HepG2 (cell line): Measurements from ENCODE around the gene ZBTB22. TPM values are rescaled to one million over a fixed set of nuclear protein-coding genes. Genes with fewer than 3 reads are reported as not detected.

ENCODE experiments used
- BRCA1 ChIP-seq: sonication (generic); formaldehyde crosslinking; IDR thresholded peaks from 2 replicates; pipeline ENCODE4 v1.4.0; 2020; ENCODE audit warnings: missing genetic modification reagents
- DDIT3 ChIP-seq: sonication (generic); formaldehyde crosslinking; IDR thresholded peaks from 2 replicates; pipeline ENCODE4 v1.4.0; 2020; ENCODE audit warnings: mild to moderate bottlenecking, missing genetic modification reagents
- GABPA ChIP-seq, 2 experiments: IDR thresholded peaks; 2 replicates each; pipeline ENCODE4 v1.6.1; 2011 to 2016; ENCODE audit warnings: low read depth in 2 of 2, low read length in 1 of 2, missing biosample characterization in 1 of 2, missing genetic modification characterization in 1 of 2
- HES4 ChIP-seq: sonication (generic); formaldehyde crosslinking; IDR thresholded peaks from 2 replicates; pipeline ENCODE4 v1.9.0; 2021; ENCODE audit warnings: mild to moderate bottlenecking, missing genetic modification reagents, borderline replicate concordance
- IRF9 ChIP-seq: sonication (generic); formaldehyde crosslinking; IDR thresholded peaks from 2 replicates; pipeline ENCODE4 v1.8.0; 2022; ENCODE audit warnings: missing genetic modification reagents, mild to moderate bottlenecking, borderline replicate concordance
- KAT2B ChIP-seq: fragments of 150-350 bp; IDR thresholded peaks from 2 replicates; pipeline ENCODE4 v1.6.1; 2014; ENCODE audit warnings: low read depth, low read length, borderline replicate concordance
- KDM3A ChIP-seq: IDR thresholded peaks from 2 replicates; pipeline ENCODE4 v1.6.1; 2018; ENCODE audit warnings: low read depth, missing compliant biosample characterization
- MTF1 ChIP-seq: sonication (generic); formaldehyde crosslinking; IDR thresholded peaks from 2 replicates; pipeline ENCODE4 v1.5.0; 2020; ENCODE audit warnings: missing genetic modification reagents
- MYPOP ChIP-seq: sonication (generic); formaldehyde crosslinking; IDR thresholded peaks from 2 replicates; pipeline ENCODE4 v1.8.1; 2023; ENCODE audit warnings: mild to moderate bottlenecking, moderate library complexity, missing genetic modification reagents
- PRMT3 ChIP-seq: sonication (generic); formaldehyde crosslinking; IDR thresholded peaks from 2 replicates; pipeline ENCODE4 v1.8.1; 2022; ENCODE audit warnings: low read depth, mild to moderate bottlenecking, moderate library complexity, missing genetic modification reagents, borderline replicate concordance
- ZBTB33 ChIP-seq: sonication (generic); formaldehyde crosslinking; IDR thresholded peaks from 2 replicates; pipeline ENCODE4 v1.4.0; 2020; ENCODE audit warnings: missing genetic modification reagents
- ZEB1 ChIP-seq: IDR thresholded peaks from 2 replicates; pipeline ENCODE4 v1.6.1; 2012; ENCODE audit warnings: mild to moderate bottlenecking, low read depth, inconsistent platforms; ENCODE audit not compliant: insufficient replicate concordance
- ZFP36L2 ChIP-seq: sonication (generic); formaldehyde crosslinking; IDR thresholded peaks from 2 replicates; pipeline ENCODE4 v1.4.0; 2020; ENCODE audit warnings: missing genetic modification reagents
- ZNF33B ChIP-seq: sonication (generic); formaldehyde crosslinking; IDR thresholded peaks from 2 replicates; pipeline ENCODE4 v1.5.1; 2020; ENCODE audit warnings: mild to moderate bottlenecking, missing genetic modification reagents
- ZNF441 ChIP-seq: sonication (generic); formaldehyde crosslinking; IDR thresholded peaks from 2 replicates; pipeline ENCODE4 v1.7.0; 2021; ENCODE audit warnings: missing genetic modification reagents, borderline replicate concordance
- ZNF501 ChIP-seq: sonication (generic); formaldehyde crosslinking; IDR thresholded peaks from 2 replicates; pipeline ENCODE4 v1.5.1; 2020; ENCODE audit warnings: mild to moderate bottlenecking, moderate library complexity, missing genetic modification reagents
- ZNF546 ChIP-seq: sonication (generic); formaldehyde crosslinking; conservative IDR thresholded peaks from 2 replicates; pipeline ENCODE4 v1.8.1; 2023; ENCODE audit warnings: mild to moderate bottlenecking, missing genetic modification reagents
- ZNF850 ChIP-seq: sonication (generic); formaldehyde crosslinking; conservative IDR thresholded peaks from 2 replicates; pipeline ENCODE4 v1.9.0; 2021; ENCODE audit warnings: mild to moderate bottlenecking, missing genetic modification reagents
- polyA plus RNA-seq, 8 experiments: library from polyadenylated mRNA; depleted of rRNA in 3 of 8; stranded (reverse) in 7 of 8; unstranded in 1 of 8; fragments of >200 nt; fragmentation: Illumina TruSeq in 4 of 8; extraction: Trizol in 4 of 8; gene quantifications; 2 replicates each; pipeline versions ENCODE4 v1.2.1 to v1.2.3, GENCODE V29; 2011 to 2016; ENCODE audit warnings: low read depth in 4 of 8, missing spikeins in 1 of 8, mixed read lengths in 1 of 8; ENCODE audit not compliant: insufficient read depth in 1 of 8
- total RNA-seq, 5 experiments: library from RNA; depleted of rRNA; stranded (reverse); fragments of >200 nt; fragmentation: Illumina TruSeq; extraction: Trizol; gene quantifications; 2 replicates each; pipeline ENCODE4 v1.2.3, GENCODE V29; 2016; ENCODE audit warnings: low read depth in 1 of 5
- TF ChIP-seq, protein P1 (sequence below): sonication (generic); formaldehyde crosslinking; IDR thresholded peaks from 2 replicates; pipeline ENCODE4 v1.9.0; 2021; ENCODE audit warnings: missing genetic modification reagents, borderline replicate concordance

ZBTB22 gene
- total and polyA plus RNA-seq, 2 of the 13 experiments (the other 11 are each of a cell fraction or from before 2014, with no cell fraction given), result 8.0 to 10.6 TPM

GRCh38 chr6:33271468-33272274 lies 45.9 kb downstream of the ZBTB22 start, which contains the start of the genes RPS18 and VPS52 (continued):
- TF ChIP-seq IRF9, result peak; percentile 90
- TF ChIP-seq GABPA (IDR thresholded peaks at IDR 0.05; ENCODE audit: low read depth, low read length), result peak; percentile 78
- peak; percentile 98 for TF ChIP-seq GABPA (CRISPR knock-in tag; IDR thresholded peaks at IDR 0.05; ENCODE audit: low read depth)
- TF ChIP-seq ZEB1, result peak; percentile 31
- TF ChIP-seq ZBTB33 (CRISPR knock-in tag), result peak; percentile 24; the same call in 1 of the 2 replicates
- peak; percentile 89 for TF ChIP-seq KDM3A
- TF ChIP-seq HES4 (CRISPR knock-in tag), result peak; percentile 70
- TF ChIP-seq ZNF441 (CRISPR knock-in tag), result peak; percentile 45
- peak; percentile 85 for TF ChIP-seq BRCA1
- TF ChIP-seq ZNF546, result no peak
- peak; percentile 73 for TF ChIP-seq MTF1 (CRISPR knock-in tag)
- no peak for TF ChIP-seq KAT2B
- TF ChIP-seq, protein P1, sequence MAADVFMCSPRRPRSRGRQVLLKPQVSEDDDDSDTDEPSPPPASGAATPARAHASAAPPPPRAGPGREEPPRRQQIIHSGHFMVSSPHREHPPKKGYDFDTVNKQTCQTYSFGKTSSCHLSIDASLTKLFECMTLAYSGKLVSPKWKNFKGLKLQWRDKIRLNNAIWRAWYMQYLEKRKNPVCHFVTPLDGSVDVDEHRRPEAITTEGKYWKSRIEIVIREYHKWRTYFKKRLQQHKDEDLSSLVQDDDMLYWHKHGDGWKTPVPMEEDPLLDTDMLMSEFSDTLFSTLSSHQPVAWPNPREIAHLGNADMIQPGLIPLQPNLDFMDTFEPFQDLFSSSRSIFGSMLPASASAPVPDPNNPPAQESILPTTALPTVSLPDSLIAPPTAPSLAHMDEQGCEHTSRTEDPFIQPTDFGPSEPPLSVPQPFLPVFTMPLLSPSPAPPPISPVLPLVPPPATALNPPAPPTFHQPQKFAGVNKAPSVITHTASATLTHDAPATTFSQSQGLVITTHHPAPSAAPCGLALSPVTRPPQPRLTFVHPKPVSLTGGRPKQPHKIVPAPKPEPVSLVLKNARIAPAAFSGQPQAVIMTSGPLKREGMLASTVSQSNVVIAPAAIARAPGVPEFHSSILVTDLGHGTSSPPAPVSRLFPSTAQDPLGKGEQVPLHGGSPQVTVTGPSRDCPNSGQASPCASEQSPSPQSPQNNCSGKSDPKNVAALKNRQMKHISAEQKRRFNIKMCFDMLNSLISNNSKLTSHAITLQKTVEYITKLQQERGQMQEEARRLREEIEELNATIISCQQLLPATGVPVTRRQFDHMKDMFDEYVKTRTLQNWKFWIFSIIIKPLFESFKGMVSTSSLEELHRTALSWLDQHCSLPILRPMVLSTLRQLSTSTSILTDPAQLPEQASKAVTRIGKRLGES, result peak; percentile 63; the same call in 1 of the 2 replicates
- TF ChIP-seq ZNF850 (CRISPR knock-in tag), result no peak
- TF ChIP-seq ZFP36L2 (CRISPR knock-in tag), result peak; percentile 84; the same call in 1 of the 2 replicates
- TF ChIP-seq MYPOP (CRISPR knock-in tag), result peak; percentile 80
- TF ChIP-seq ZNF33B (CRISPR knock-in tag), result peak; percentile 95
- TF ChIP-seq ZNF501 (CRISPR knock-in tag), result peak; percentile 99
- peak; percentile 83; the same call in 1 of the 2 replicates for TF ChIP-seq DDIT3 (CRISPR knock-in tag)
- no peak for TF ChIP-seq PRMT3 (CRISPR knock-in tag)
